DMS114 treated with DMSO at 0.1 percent for 48 hours (cell line): ENCODE data around the gene KIF14.
"Not testable (repeated sequence)": the region's sequence is repeated elsewhere in the genome, so short reads cannot be mapped to it uniquely, and the experiment has no call there.

ENCODE experiments used
- DNase-seq: peaks from one replicate; lab custom pipeline; 2025; ENCODE audit not compliant: unreplicated experiment; lab: John Stamatoyannopoulos, UW

KIF14 gene

DNA sequence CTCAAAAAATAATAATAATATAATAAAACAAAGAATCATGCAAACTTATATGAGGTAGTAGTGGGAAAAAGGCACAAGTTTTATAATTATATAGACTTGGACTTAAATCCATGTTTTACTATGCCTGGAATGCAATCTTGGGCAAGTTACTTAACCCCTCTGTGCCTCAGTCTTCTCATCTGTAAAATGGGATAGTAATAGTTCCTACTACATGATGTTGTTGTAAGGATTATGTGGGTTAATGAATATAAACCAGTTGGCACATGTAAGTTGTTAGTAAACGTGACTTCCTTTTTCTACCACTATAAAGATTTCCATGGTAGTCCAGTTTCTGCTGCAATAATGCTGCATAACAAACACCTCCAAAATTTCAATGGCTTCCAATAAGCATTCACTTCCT lies 10.8 kb upstream of the KIF14 start:
- DNase-seq, result no peak

DNA sequence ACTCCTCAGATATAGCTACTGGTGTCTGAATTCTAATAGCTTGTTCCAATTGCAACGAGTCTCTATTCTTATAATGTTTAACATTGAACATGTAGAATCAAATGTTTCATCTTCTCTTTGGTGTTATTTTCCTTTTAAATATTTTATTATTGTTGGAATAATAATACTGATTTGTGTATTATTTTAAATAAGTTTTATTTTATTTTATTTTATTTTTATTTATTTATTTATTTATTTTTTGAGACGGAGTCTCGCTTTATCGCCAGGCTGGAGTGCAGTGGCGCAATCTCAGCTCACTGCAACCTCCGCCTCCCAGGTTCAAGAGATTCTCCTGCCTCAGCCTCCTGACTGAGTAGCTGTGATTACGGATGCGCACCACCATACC lies 10.0 kb upstream of the KIF14 start:
- DNase-seq, result not testable (repeated sequence)

DNA sequence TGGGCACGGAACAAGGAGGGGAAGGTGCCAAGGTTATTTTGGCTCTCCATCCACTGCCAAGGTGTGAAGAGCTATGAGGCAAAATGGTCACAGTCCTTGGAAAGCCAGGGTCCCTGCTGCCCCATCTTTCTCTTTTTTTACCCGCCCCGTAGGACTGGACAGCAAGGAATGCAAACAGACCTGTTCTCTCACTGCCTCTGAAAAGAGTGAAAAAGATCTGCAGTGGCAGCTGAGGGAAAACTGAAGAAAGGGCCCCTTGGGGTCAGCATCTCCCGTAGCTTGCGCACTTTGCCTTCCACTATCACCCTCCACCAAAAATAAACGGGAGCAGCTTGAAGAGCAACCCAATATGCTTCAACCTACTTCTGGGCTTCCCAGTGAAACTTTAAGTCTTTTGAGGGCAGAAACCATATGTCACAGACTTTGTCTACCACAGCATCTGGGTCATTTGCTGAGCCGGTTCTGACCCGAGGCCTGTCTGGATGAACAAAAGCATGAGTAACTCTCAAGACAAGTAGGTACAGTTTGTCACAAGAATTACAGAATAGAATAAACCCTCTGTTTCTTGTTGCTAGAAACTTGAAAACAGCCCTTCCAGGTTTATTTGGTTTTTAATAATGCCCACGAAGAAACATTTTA lies 9.4 kb upstream of the KIF14 start:
- DNase-seq, result no peak

DNA sequence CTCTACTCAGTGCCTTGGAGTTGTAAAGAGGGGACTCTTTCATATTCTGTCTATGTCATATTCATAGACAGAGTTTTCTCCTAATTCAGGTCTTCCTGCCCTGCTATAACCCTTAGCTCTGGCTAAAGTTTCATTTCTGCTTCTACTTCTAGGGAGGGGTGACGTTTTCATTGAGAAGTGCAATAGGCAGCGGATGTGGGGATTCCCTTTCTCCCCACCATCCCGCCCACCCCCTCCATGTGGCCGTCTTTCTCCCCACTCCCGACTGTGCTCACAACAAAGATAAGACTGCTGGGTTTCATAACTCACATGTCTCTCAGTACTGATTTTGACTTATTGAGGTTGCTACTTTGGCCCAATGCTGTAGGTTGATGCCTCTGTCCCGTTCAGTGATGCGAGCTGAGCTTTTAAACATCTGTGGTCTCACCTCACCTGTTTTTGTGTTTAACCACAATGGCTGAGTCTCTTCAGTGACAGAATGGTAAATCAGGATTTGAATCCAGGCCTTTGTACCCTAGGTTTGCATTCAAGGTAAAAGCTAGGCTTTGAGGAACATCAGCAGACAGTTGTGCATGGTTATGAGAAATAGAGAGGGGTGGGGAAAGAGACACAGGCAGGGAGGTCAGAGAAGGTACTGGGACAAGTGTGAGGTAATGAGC lies 7.8 kb upstream of the KIF14 start:
- no peak for DNase-seq

DNA sequence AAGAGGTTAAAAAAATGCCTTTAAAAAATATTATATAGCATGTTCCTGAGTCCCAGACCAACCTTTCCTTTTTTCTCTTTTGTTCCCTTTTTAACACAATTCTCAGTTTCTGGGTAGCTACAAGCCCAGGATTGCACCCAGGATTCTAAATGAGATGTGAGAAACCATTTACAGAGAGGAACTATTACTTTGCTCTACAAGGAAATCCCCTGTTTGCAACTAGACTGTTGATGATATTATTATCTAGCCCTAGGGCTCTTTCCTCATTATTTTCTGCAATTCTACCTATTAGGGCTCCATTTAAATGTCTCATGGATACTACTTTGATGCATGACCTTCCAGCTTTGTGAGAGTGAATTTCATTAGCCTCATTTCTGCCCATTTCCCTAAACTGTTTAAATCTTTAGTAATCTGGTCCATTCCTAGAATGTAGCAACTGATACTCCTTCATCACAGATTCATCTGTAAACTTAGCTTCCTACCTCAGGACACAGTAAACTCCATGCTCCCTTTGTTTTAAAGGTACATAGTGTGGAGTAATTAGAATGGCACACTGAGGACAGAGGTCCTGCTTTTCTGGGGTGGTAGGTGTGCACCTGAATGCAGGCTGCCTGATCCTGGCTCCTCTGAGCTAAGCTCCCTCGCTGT lies 7.1 kb upstream of the KIF14 start:
- no peak for DNase-seq

DNA sequence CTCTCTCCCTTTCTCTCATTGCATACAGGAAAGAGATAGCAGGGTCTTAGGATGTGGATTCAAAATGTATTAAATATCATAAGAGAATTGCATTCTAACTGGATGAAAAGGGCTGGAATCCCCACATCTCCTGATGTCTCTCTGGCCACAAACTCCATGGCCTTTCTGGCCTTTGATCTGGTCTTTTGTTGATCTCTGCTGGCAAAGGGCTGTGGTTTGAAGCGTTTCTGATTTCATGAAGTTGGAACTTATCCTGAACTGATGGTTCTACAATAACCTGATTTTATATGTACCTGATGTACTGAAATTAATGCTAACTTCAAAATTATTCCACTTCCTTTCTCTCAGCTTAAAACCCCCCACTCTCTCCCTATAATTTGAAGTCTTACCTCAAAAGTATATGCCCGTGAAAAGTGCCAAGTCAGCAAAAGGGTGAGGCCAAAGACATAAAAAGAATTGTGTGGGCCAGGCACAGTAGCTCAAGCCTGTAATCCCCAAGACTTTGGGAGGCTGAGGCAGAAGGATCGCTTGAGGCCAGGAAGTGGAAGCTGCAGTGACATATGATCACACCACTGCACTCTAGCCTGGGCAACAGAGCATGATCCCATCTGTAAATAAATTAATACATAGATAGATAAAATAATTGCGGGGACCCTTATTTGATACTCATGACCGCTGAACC lies 6.4 kb upstream of the KIF14 start:
- no peak for DNase-seq

DNA sequence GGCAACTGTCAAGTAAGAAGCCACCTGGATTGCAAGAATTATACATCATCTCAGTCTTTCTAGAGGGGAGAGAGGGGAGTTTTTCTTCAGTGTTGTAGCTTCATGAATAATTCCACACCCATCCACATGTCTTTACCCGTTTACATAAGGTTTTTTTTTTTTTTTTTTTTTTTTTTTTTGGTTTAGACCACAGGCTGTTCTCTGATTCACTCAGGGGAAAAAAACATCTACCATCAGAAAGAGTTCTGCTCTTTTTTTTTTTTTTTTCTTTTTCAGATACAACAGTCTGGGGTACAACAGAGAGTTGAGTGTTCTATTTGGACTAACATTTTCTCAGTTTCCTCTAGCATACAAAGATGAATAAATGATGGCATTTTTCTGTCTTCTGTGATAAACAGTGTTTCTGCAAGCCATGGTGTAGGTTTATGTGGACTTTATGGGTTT lies 4.9 kb upstream of the KIF14 start:
- DNase-seq, result no peak

DNA sequence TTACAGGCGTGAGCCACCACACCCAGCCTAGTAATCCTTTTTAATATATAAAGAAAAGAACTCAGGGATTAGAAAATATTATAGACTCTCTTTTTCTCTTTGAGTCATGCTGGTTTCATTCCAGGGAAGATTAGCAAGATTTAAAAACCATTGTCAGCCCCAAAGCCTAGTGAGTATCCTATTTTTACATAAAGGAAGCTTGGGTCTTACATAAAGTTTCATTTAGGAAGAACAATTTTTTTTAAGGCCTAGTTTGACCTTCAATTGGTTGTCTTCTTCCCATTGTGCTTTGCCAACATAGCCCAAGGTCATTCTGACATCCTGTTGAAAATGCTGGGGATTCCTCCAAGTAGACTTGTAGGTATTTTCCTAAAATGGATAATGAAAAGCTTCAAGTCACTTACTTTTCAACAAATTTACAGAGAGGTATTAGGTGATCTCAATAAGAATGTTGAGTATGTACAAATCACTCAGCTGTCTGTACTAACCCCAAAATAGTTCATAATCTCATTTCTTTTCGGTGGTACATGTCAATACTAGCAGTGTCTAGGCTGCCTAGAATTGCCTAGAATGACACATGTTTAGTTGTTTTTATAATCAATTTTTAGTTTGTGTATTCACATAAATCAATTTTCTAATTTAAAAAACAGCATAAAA lies 4.3 kb upstream of the KIF14 start:
- no peak for DNase-seq

DNA sequence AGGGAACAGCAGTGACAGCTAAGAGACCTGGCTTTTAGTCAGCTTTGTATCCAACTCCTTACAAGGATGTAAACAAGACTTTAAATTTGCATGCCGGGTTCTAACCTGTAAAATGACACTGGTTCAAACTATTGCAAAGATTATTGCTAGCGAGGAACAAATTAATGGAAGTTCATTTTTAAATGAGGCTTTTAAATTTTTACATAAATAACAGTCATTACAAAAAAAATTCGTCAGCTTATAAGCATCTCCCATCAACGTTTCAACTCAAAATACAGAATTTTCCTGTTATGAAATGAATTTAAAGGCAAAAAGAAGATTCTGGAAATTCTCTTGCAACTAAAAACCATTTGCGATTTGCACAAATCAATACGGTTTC lies 668 bp downstream of the KIF14 start:
- no peak for DNase-seq

DNA sequence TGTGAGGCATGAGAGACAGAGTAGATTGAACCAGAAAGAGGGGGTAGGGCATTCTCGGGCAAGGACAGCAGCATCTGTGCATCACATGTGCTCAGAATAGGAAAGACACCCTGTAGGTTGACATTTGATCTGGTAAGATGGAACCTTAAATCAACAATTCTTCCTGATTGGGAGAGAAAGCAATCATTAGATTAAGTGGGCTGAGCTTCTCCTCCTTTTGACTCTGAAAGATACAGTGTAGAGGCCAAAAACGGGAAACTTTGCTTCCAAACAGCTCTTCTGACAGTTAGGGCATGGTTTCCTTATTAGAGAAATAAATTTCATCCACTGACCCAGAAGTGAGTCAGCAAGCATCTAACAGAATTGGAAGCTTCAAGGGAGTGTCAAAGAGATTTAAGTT lies 9.7 kb downstream of the KIF14 start:
- no peak for DNase-seq

DNA sequence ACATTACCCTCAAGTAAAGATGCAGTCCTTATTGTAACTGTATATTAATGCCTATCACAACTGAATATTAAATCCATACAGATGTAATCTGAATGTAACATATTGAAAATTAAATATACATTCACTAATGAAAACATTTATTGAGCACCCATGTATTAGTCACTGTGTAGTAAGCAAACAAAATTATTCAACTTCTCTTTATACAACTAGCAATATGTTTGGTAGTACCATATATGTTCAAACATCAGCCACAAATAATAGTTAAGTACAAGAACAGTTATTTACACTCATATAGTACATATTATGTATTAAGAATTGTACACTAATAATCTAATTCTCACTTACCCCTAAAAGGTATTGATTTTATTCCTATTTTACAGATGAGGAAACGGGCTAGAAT lies 17.9 kb downstream of the KIF14 start:
- no peak for DNase-seq

DNA sequence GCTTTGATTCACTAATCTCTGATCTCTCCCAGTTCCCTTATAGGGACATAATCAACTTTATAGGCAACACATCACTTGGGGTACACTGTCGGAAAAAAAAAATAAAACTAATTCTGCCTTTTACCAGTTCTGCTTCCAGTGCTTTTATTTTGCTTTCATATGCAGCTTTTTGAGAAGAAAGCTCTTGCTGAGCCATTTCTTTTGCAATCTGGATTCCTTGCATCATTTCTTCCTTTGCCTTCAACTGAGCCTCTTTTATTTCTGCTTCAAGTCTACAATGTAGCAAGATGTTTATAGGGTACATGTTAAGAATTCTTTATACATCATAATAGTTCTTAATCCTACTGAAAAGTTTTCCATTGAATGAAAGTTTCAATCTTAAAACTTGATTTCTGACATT lies 30.6 kb downstream of the KIF14 start:
- DNase-seq, result no peak

DNA sequence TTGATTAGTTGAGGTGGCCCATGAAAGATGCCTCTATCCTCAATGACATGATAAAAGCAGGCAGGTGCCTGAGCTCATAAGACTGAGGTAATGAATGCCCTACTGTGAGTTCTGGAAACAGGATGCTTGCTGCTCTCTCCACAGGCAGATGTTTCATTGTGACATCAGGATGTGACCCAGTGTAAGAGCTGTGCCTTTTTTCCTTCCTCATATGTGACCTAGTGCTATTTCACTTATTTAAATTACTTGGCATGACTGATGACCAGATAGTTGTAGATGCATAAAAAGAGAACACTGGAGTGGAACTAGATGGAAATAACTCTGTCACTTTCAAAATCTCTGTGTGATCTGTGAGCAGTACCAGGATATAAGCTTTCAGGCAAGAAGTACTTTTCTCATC lies 31.9 kb downstream of the KIF14 start:
- DNase-seq, result no peak

DNA sequence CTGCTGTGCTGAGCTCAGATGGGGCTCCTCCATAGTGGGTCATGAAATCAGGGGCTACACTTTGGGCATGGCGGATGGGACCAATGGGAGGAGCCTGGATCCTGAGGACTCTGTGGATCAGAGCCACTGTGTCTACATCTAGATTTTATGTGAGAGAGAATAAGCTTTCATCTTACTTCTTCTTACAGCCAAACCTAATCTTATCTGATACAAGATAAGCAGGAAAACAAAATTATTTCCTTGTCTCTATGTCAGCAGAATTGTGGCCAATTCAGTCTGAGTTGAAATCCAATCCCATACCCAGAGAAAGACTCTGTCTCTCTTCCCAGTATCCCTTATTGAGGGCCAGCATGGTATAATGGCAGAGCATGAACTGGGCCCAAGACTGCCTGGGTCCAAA lies 56.2 kb downstream of the KIF14 start:
- DNase-seq, result no peak

DNA sequence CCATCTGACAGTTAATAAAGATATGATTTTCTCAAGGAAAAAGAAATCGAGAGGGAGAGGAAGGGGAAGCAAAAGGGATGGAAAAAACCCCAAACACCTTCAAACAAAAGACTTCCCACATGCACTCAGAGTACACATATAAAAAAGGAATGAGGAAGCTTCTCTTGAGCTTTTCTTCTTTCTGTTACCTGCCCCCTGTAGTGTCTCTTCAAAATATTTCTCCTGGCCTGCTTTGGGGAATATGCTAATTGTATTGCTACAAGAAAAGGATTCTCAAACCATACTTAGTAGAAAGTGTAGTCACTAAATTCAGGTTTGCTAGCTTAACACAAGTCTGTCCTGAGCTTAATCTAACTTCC lies 58.7 kb downstream of the KIF14 start:
- DNase-seq, result no peak

DNA sequence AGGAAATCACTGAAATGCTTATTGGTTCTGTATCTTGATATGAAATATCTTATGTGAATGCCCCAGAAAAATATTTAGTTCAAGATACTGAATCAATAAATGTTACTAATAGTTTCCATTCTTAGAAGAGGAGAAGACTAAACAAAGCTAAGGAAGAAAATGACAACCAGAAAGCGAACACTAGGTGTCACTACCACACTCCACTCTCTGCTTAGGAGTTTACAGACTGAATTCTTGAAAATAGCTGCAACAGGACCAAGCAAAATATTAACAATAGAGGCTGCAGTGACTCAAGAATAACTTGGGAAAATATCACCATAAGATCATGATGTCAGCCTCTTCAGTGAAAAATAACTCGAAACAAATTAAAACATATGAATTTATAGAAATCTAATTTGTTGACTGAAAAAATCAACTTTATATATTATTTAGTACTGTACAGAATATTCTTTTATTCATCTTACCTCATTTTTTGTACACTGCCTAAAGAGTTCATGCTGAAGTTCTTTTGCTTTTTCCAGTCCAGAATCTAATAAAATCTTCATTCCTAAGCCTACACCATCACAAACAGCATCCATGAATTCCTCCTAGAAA lies 61.6 kb downstream of the KIF14 start:
- peak; percentile 61 for DNase-seq

DNA sequence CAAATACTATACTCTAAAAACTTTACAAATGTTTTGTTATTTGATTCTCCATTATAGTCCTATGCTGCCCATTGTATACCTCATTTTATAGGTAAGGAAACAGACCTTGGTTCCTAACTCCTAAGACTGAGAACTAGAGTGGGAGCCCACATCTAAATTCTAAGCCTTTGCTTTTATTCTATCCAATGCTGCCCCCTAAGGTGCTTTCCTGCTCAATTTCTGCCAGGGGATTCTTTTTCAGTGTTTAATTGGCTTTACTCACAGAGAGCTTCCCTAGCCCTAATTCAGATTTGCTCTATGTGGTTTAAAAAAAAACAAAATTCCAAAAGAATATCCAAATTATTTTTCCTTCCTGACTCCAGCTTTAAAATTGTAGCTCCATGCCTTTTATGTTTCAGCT lies 64.5 kb downstream of the KIF14 start:
- DNase-seq, result no peak

DNA sequence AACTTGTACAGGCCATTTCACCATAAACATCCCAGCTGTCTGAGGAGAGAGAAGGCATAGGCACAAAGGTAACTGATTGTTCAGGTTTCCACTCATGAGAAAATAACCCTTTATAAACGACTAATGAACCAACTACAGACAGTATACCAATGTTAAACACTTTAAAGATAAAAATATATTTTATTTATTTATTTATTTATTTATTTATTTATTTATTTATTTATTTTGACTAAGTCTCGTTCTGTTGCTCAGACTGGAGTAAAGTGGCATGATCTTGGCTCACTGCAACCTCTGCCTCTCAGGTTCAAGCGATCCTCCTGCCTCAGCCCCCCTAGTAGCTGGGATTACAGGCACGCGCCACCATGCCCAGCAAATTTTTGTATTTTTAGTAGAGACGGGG lies 67.8 kb downstream of the KIF14 start:
- not testable (repeated sequence) for DNase-seq

DNA sequence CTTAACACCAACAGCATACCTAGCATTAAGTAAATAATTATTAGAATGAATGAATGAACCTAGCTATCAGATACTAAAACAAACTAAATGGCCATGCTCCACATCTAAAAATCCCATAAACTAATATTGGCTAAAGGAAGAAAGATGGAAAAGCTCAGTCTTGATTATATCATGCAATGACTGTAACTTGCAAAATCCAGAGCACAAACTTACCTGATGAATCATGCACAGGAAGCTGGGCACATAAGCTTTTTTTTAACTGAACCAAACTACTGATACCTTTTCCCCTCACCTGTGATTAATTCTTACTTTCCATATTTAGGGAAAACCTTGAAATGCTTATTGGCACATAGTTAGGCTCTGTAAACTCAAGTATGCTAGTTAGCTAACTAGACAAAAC lies 70.2 kb downstream of the KIF14 start:
- no peak for DNase-seq

DNA sequence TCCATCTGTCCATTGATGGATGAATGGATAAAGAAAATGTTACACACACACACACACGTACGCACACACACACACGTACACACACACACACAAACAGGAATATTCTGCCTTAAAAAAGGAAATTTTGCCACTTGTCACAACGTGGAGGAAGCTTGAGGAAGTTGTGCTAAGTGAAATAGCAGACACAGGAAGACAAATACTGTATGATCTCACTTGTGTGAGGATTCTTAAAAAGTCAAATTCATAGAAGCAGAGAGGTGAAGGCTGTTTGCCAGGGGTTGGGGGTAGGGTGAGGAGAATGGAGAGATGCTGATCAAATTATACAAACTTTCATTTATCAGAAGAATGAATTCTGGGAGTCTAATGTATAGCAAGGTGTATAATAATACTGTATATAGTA lies 73.2 kb downstream of the KIF14 start:
- no peak for DNase-seq

DNA sequence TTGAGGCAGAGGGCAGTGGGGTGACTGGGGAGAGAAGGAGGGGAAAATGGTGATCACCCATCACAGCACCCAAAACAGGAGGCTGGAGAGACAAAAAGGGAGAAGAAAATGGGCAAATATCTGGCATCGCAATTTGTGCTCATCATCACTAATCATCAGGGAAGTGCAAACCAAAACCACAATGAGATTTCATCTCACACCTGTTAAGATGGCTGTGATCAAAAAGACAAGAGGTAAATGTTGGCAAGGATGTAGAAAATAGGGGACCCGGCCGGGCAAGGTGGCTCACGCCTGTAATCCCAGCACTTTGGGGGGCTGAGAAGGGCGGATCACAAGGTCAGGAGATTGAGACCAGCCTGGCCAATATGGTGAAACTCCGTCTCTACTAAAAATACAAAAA lies 74.0 kb downstream of the KIF14 start:
- no peak for DNase-seq
